GM12878 (cell line): ENCODE measurements around the gene MACROD2.

Experiments used
- BACH1 ChIP-seq: fragments of 450-650 bp; IDR thresholded peaks from 2 replicates; pipeline ENCODE4 v1.6.1; 2017; ENCODE audit warnings: mild to moderate bottlenecking, borderline replicate concordance
- EGR1 ChIP-seq, 2 experiments: IDR thresholded peaks; 1 replicate in 1 of 2; 2 replicates in 1 of 2; pipeline ENCODE4 v1.6.1; 2011 to 2012; ENCODE audit warnings: low read depth in 2 of 2, low read length in 2 of 2, borderline replicate concordance in 1 of 2, mild to moderate bottlenecking in 1 of 2, moderate library complexity in 1 of 2
- PBX3 ChIP-seq: IDR thresholded peaks from 2 replicates; pipeline ENCODE4 v1.6.1; 2011; ENCODE audit warnings: mild to moderate bottlenecking, low read depth, low read length, moderate library complexity; ENCODE audit not compliant: insufficient replicate concordance
- TF ChIP-seq, protein P1 (sequence below): fragments of 450-650 bp; IDR thresholded peaks from 2 replicates; pipeline ENCODE4 v1.6.1; 2016; ENCODE audit warnings: mild to moderate bottlenecking

- TF ChIP-seq EGR1 (IDR thresholded peaks at IDR 0.05; ENCODE audit: borderline replicate concordance in 1 of 2, low read depth in 2 of 2, low read length in 2 of 2), result no peak
- TF ChIP-seq PBX3, result no peak
- TF ChIP-seq, protein P1, sequence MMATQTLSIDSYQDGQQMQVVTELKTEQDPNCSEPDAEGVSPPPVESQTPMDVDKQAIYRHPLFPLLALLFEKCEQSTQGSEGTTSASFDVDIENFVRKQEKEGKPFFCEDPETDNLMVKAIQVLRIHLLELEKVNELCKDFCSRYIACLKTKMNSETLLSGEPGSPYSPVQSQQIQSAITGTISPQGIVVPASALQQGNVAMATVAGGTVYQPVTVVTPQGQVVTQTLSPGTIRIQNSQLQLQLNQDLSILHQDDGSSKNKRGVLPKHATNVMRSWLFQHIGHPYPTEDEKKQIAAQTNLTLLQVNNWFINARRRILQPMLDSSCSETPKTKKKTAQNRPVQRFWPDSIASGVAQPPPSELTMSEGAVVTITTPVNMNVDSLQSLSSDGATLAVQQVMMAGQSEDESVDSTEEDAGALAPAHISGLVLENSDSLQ, result no peak
- TF ChIP-seq BACH1, result no peak
These were observed 1082.5 kb downstream of the MACROD2 start for GRCh38 chr20:15077733-15078250.
